Glomerular visceral epithelial cell (primary cell): ENCODE results near the gene PRDM16.
A peak's percentile ranks its signal among the peaks of the same experiment; 100 is the strongest.

Experiments
- DNase-seq: peaks from one replicate; pipeline ENCODE4 v3.0.0-alpha.2; 2016; ENCODE audit errors: extremely low spot score

Gene PRDM16

DNA sequence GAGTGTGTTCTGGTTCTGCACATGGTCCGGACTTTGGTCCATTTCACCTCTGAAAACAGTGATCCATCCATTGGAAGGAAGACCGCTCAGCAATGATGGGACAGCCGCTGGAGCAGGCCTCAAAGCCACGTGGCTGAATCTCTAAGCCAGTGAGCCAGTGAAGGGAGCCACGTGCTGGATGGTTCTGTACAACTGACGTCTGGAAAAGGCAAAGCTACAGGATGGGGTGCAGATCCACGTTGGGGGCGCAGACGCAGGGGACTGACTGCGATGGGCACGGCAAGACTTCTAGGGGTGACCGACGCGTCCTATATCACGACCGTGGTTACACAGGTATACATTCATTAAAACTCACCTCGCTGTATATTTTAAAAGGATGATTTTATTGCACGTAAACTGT is 375.3 kb downstream of the PRDM16 start:
- DNase-seq: no peak

DNA sequence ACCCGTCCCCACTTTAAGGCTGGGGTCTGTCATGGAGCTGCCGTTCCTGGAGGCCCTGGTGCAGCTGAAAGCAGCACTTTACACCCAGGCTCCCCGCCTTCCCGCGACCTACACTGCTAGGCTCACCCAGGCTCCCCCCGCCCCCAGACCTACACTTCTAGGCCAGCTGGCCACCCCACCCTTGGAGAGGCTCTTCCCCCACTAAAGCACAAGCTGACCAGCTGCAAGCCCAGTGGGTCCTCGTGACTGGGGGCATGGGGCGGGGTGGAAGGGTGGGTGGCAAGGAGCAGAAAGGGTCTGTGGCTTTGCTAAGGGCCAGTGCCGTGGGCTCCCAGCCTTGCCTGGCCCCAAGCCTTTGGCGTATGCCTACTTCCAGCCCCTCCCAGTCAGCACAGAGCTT is 375.7 kb downstream of the PRDM16 start:
- no peak for DNase-seq

DNA sequence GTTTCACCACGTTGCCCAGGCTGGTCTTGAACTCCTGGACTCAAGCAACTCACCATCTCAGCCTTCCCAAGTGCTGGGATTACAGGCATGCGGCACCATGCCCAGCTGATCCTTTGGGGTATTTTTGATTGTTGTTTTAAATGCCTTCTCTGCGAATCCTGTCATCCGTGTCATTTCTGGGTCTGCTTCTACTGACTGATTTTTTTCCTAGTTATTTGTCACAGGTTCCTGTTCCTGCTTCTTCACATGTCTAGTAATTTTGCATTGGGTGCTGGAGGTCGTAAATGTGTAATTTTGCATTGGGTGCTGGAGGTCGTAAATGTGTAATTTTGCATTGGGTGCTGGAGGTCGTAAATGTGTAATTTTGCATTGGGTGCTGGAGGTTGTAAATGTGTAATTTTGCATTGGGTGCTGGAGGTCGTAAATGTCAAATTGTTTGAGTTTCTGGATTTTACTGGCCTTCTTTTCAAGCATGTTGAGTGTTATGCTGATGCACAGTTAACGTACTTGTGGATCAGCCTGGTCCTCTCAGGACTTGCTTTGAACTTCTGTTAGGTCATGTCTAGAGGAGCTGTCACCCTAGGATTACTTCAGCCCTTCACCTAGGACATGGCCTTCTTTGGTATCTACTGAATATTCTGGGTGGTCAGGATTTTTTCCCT is 381.3 kb downstream of the PRDM16 start:
- no peak for DNase-seq

DNA sequence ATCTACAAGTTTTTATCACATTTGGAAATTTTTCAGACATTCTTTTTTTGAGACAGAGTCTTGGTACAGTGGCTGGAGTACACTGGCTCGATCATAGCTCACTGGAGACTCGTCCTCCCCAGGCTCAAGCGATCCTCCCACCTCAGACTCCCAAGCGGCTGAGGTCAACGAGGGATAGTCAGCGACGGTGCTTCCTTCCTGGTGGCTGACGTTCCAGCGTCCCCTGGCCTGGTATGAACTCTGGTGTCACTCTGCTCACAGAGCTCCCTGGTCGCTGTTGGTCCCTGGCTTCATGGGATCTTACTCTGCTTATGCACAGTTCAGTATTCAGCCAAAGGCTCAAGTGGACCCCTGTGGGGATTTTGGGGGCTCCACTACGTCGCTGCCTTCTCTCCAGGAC is 382.0 kb downstream of the PRDM16 start:
- no peak for DNase-seq

DNA sequence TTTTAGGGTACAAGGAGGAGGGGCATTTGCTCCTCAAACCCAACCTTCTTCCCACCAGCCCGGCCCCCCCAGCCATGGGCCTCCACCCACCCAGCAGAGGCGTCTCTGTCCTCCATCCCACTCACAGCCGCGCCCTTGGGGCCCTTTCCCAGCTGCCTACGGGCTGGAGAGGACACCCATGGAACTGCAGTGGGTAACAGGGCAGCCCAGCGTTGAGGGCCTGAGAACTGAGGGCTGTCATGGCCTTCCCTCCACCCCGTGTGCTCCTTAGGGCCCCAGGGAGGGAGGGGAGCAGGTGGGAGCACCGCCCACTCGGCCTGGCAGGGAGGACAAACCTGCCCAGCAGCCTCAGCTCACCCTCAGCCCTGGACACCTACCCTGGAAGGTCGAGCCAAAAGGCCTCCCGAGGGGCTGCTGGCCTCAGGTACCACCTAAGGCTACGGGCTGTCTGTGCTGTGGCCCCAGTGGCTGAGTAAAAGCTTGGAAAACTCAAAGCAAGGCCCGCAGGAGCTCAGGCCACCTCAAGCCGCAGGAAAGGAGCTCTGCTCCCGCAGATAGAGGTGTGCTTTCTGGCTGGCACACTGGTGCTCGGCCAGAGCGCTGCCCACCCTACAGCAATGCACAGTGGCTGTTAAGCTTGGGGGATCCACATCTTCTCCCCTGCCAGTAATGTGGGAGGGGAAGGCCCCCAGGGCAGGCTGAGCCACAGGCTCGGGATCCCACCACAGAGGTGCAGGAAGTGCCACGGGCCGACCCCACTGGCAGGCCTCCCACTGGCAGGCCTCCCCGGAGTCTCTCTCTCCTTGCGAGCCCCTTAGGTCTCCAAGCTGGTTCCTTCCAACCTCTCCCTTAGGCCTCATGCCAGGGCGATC is 383.2 kb downstream of the PRDM16 start:
- no peak for DNase-seq

DNA sequence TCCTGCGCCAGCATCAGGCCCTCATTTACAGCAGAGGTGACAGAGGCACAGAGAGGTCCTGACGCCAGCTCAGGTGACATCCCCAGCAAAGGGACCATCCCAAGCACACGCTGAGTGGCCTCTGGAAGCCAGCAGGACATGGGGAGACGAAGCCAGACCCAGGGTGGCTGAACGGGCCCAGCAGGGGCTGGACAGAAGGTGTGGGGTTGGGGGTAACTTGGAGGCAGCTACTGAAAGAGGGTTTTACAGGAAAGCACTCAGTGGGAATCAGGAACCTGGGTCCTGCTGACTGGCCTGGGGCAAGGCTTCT is 383.8 kb downstream of the PRDM16 start:
- DNase-seq: no peak

DNA sequence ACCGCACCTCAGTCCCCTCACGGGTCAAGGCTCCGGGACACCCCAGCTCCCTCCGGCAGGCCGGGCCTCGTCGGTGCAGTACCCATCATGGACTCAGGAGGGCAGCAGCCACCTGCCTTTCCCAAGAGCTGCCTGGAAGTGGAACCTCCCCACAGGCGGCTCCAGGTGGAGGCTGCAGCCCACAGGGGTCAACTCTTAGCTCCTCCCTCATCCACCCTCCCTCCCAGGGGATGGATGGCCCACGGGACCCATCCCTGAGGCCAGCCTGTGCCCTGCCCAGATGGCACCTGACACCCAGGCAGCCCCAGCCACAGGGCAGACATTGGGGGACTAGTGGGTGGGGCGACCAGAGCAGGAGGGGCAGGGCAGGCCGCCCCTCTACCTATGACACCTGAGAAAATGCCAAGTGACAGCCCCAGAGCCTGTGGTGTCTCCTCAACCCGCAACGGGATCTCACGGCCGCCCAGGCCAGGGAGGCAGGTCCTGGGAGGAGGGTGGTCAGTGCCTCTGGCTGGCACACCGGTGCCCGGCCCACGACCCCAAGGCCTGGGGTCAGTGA is 384.3 kb downstream of the PRDM16 start:
- DNase-seq: peak; percentile 79

DNA sequence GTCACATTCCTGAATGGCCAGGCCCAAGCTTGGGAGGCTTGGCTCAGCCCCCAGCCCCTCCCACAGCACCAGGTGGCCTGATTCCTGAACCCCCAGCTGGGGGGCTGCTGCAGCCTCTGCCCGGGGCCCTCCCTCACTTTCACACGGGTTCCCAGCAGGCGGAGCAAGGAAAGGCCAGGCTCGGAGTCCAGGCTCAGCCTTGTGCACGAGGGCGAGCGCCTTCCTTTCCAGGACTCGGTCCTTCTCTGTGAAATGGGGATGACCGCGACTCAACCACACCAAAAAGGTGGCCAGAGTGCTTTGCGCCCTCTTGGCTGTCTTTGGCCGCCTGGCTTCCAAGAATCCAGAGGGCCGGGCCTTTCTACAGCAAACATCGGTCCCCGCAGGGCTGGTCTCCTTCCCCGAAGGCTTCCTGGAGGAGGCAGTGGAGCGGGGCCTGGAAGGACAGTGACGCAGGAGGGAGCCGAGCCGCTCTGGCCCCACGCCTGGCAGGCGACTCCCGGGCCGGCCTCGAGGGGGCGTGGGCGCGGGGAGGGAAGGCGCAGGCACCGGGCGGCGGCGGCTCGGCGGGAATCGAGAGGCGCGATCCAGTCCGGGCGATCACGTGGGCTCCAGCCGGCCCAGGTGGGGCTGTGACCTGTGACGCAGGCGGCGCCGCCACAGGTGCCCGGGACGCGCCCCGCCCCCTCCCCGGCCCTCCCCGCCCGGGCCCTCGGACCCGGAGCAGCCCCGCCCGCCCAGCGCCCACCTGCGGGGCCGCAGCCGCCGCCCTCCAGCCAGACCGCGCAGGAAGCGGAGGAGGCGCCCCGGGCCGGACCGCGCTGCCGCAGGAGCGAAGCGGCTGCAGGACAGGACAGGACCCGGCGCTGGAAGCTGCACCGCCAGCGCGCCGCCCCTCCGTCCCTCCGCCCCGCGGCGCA is 385.1 kb downstream of the PRDM16 start, which contains the start of gene ARHGEF16:
ARHGEF16 (plus strand) TSS at position 775 of the 920 bp plus-strand sequence. CDS start 8,420 bp downstream, outside the sequence.
- DNase-seq: peak; percentile 71

DNA sequence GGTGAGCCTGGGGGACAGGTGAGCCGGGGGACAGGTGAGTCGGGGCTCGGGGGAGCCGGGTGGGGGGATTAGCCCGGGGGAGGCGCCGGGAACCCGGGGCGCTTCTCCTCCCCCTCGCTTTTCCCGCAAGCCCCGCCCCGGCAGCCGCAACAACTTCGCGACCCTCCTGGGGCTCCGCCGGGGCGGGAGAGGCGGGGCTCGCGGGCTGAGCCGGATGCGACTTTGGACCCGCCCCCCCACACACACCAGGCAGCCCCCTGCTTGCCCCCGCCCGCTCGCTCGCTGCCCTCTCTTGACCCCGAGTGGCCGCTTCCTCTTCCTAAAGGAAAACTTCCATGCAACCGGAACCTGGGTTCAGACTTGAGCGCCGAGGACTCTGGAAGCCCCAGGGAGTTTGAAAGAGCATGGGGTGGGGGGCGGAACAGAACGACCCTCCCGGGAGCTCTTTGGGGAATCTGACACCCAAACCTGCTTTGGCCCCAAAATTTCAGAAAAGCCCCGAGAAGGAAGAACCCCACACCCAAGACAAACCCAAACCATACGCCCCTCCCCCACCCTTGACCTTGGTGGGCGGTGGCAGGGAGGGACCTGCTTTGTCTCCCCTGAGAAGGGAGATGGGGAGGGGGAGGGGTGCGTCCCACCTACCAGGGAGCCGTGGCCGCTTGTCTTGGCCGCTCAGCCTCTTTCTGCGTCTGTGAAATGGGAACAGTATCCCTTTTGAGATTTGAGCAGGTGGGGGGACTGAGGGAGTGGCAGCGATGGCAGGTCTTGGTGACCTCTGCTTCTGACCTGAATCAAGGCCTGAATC is 386.0 kb downstream of the PRDM16 start:
- peak; percentile 42 for DNase-seq

DNA sequence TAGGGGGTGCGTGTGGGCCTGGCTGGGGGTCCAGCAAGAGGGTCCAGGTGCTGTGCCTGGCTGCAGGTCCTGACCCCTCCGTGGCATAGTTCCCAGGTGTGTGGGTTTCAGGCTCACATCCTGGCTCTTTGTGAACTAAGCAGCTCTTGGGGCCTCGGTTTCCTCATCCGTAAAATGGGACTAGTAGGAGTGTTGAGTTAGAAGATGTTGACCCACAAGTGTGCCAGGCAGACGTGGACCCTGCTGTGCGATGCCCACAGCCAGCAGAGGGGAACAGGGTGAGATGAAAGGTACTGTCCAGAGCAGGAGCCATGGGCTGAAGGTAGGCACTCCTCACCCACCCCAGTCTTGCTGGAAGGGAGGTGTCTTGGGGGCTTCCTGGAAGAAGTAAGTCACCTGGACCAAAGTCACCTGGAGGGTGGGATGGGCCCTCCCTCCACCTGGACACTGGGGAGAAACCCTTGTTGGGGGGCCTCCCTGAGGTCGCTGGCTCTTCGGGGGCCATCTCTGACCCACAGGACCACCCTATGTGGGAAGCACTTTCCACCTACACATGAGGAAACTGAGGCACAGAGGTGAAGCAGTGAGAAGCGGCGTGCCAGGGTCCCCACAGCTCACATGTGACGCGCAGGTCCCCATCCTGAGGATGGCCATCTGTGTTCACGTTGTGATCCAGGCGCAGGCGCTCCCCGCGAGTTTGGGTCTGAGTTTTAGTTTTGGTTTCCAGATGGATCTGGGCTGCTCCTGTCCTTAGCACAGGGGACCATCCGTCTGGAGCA is 386.9 kb downstream of the PRDM16 start:
- DNase-seq: no peak

DNA sequence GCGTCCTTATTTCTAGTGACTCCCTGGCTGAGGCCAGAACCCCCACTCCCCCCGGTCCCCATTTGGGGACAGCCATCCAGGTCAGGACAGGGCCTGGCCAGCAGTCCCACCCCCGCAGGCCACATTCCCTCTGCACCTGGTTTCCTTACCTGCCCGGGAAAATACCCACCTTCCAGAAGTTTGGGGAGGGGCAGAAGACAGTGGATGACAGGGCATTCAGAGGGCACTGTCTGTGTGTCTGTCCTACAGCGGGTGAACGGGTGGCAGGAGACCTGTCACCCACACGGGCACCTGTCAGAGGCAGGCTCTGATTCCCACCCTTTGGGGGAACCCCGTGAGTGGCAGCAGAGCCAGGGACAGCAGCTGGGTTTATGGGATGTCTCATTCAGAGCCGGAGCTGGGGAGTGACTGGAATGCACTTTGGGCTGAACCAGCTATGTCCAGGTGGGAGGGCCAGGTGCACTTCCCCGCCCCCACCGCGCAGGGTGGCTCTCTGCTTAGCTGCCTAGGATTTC is 387.5 kb downstream of the PRDM16 start:
- DNase-seq: no peak

DNA sequence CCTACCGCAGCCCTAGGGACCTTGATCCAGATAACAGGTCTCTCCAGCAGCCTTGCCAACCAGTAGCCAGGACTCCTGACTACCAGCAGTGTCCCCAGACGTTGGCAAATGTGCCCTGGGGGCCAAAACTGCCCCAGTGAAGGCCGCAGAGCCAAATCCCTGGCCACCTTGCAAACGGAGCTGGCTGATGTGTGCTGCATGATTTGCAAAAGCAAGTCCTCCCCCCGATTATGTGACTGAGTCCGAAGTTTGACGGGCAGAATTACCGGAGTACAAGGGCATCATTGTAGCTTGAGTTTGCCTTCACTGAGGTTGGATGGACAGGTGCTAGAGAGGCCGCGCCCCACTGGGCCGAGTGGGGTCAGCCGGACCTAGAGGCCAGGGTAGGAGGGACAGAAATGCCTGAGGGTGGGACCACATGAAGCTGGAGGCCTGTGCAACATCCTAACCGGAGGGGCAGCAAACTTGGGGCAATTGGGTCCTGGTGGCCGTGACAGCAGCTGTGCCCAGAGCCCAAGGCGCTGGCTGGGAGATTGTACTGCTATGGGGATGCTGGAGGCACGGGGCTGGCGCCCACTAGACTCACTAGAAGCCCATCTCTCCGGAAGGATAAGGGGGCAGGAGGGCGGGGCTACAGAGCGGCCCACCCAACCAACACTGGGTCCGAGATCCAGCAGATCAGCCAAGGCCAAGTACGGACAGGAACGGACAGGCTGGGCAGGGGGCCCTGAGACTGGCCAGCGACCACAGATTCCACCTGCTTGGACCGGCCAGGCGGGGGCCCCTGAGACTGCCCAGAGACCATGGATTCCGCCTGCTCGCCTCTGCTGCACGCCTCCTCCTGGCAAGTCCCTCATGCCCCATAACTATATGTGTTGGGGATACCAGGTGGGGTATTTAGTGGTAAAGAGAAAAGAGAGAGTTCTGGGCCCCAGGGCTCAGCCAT is 388.2 kb downstream of the PRDM16 start:
- no peak for DNase-seq

DNA sequence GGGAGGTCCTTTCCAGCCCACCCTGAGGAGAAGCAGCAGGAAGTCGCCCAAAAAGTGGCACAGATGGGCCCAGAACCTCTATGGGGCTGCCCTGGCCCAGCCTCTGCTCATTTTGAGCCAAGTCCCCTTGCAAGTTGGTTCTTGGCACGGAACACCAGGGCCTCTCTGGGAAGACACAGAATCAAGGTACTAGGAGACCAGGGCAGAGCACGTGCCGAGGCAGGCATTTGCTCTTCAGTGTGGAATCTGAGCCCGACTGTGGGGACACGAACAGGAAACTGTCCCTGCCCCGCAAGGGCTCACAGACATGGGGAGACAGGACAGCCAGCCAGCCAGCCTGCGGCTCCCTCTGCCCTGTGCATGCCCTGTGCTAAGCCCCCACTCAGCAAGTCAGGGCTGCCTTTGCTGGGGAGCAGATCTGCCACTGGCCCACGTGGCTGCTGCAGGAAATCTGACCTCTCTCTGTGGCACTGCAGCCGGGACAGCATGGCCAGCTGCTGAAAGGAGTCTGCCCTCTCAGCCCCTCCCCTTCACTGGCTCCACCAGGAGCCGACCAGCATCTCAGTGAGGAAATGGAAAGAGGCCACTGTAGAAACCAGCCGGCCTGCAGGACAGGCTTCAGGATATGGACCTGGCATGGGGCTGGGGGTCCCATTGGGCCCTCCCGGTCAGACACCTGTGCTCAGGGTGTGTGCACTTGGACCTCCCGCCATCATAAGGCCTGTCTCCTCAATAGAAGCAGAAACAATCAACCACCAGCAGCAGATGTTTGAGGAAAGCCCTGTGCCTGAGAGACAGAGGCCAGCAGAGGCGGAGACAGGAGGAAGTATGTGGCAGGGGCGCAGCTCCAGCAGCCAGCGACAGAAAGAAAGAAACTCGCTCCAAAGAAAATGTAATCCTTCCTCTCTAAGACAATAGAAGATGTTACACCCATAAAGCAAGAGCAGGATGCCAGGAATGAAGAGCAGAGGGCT is 389.2 kb downstream of the PRDM16 start:
- no peak for DNase-seq

DNA sequence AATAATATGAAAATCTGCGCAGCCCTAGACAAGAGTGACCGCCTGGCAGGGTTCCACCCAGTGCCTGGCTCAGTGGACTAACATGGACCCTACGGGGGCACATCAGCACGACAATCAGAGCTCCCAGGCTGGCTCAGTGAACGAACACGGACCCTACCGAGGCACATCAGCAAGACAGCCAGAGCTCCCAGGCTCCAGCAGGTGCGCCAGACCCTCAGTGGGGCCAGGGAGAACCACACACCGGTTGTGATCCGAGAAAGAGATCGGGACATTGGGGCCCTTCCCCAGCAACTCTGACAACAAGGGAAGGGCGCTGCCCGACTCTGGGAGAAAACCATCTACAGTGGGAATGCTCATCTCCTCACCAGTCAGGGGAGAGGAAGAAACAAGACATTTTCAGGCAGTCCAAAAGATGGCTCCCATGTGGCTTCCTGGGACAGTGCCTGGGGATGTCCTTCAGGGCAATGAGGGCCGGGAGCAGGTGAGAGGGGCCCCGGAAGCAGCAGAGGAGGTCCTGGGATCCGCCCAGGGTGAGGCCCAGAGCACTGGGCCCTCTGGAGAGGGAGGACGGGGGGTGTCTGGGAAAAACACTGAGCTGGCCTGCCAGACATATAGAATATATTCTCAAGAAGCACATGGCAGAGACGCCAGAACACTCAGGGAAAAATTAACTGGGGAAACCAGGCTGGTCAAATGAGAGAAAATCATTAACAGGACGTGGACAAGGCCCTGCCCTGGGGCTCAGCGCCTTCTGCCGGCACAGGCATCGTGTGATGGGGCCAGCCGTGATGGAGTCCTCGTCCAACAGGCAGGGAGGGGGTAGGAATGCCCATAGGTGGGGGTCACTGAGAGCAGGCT is 390.3 kb downstream of the PRDM16 start:
- DNase-seq: no peak

DNA sequence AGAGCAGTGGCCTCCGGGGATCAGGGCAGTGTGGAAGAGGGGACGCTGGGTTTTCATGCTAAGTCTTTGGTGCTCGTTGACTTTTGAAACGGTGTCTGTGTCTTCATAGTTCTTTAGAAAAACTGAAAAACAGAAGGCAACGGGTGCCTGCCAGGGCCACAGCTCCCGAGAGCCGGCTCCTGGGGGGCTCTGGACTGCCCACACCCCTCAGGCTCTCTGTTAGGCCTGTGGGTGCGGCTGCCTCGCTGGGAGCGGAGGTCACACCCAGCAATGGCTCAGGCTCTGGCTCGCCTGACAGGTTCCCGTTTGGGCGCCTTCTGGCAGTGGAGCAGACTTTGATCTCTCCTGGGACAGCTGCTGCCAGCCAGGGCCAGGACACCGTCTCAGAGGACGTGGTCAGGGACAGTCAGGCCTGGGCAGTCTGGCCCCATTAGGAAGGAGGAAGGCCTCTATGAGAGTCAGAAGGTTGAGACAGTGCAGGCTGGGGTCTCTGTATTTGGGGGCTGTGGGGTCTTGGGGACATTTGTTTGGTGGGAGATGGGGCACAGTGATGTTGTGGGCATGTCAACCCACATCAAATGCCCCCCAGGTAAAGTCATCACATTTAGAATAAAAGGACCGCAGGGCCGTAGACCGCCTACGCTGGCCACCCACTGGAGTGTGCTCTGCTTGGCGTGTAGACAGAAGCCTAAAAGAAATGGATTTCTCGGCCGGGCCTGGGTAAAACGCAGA is 391.1 kb downstream of the PRDM16 start:
- no peak for DNase-seq

DNA sequence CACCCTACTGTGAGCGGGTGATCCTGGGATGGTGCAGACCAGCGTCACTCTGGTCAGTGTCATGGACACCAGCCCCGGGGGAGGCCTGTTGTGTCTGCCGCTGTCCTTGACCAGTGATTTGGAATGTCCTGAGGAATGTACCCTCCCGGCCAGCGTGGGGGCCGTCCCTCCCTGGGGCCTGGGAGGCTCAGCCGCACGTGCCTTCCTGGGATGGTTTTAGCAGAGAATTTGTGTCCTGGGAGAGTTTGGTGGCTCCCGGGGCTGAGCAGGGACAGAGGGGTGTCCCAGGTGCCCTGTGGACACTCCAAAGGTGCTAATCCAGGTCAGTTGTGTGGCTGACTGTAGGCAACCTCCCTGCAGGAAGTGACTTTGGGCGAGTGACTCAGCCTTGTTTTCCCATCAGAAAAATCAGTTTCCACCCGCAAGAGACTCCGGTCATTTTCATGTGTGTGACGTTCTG is 391.7 kb downstream of the PRDM16 start:
- DNase-seq: peak; percentile 49
